Stomach (tissue), 4 donors: ENCODE results near the gene ABCC10.

Source experiments
- EP300 ChIP-seq: sonication (generic); formaldehyde crosslinking; IDR thresholded peaks from one replicate; pipeline ENCODE4 v1.6.1; 2017; ENCODE audit warnings: antibody characterized with exemption
- POLR2A ChIP-seq, 4 donors: fragments of 450-650 bp; IDR thresholded peaks; one replicate each; pipeline ENCODE4 v1.6.1; 2016; ENCODE audit warnings: antibody characterized with exemption in 4 of 4, control low read depth in 2 of 4, mild to moderate bottlenecking in 1 of 4, moderate library complexity in 1 of 4
- POLR2AphosphoS5 ChIP-seq, 3 donors: sonication (generic); formaldehyde crosslinking; IDR thresholded peaks; one replicate each; pipeline ENCODE4 v1.6.1; 2016; ENCODE audit warnings: antibody characterized with exemption in 3 of 3
- TF ChIP-seq, protein P1 (sequence below), 7 experiments: fragments of 450-650 bp in 4 of 7; fragments of 200-600 bp in 3 of 7; sonication (generic) in 3 of 7; IDR thresholded peaks; one replicate each; pipeline ENCODE4 v1.5.1; 2016 to 2019; ENCODE audit warnings: antibody characterized with exemption in 7 of 7, control low read depth in 2 of 7, mild to moderate bottlenecking in 1 of 7

DNA sequence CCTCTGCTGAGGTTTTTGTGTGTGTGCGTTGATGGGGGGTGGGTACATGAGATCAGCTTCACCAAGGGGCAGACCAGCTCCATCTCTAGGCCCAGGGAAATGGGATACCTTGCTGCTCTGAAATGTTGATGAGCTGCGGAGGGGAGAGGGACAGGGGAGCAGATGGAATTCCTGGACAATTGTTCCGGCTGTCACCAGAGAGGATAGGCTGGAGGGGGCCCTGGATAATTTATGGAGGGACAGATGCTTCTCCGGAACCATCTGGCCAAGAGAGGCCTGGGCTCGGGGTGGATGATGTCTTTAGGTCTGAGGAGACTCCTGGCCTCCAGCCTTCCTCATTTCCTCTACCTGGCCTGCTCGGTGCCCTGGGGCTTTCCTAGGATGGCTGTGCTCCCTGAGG, 48.2 kb downstream of the ABCC10 start:
- TF ChIP-seq POLR2AphosphoS5 (IDR thresholded peaks at IDR 0.05) (no peak), EP300 (no peak), POLR2A (IDR thresholded peaks at IDR 0.05) (no peak)
- TF ChIP-seq, protein P1, sequence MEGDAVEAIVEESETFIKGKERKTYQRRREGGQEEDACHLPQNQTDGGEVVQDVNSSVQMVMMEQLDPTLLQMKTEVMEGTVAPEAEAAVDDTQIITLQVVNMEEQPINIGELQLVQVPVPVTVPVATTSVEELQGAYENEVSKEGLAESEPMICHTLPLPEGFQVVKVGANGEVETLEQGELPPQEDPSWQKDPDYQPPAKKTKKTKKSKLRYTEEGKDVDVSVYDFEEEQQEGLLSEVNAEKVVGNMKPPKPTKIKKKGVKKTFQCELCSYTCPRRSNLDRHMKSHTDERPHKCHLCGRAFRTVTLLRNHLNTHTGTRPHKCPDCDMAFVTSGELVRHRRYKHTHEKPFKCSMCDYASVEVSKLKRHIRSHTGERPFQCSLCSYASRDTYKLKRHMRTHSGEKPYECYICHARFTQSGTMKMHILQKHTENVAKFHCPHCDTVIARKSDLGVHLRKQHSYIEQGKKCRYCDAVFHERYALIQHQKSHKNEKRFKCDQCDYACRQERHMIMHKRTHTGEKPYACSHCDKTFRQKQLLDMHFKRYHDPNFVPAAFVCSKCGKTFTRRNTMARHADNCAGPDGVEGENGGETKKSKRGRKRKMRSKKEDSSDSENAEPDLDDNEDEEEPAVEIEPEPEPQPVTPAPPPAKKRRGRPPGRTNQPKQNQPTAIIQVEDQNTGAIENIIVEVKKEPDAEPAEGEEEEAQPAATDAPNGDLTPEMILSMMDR (IDR thresholded peaks at IDR 0.05) = no peak
